Progenitor cell of endocrine pancreas (in vitro differentiated cells): ENCODE results near the gene MOB3A. TPM values are rescaled to one million over a fixed set of nuclear protein-coding genes. Genes with fewer than 3 reads are reported as not detected.

Source experiments
- DNase-seq: peaks from one replicate; pipeline ENCODE4 v3.0.0; 2021; ENCODE audit warnings: low spot score; ENCODE audit not compliant: unreplicated experiment
- H3K27ac Mint-ChIP-seq: 2 replicates; pipeline ENCODE4 v1.8.0; 2021; ENCODE audit warnings: mild to moderate bottlenecking, moderate library complexity, mixed read lengths
- H3K27me3 Mint-ChIP-seq: 2 replicates; pipeline ENCODE4 v1.8.0; 2021; ENCODE audit warnings: mixed read lengths
- H3K36me3 Mint-ChIP-seq: 2 replicates; pipeline ENCODE4 v1.8.0; 2022; ENCODE audit warnings: mixed read lengths; ENCODE audit not compliant: insufficient read depth
- H3K4me1 Mint-ChIP-seq: 2 replicates; pipeline ENCODE4 v1.8.0; 2021; ENCODE audit warnings: low read depth, mixed read lengths
- H3K4me3 Mint-ChIP-seq: 2 replicates; pipeline ENCODE4 v1.8.0; 2021; ENCODE audit warnings: low read depth, mild to moderate bottlenecking, moderate library complexity, mixed read lengths
- H3K9me3 Mint-ChIP-seq: 2 replicates; pipeline ENCODE4 v1.8.0; 2021; ENCODE audit warnings: low read depth, mixed read lengths
- CTCF ChIP-seq: fragments of 200-600 bp; sonication (generic); IDR thresholded peaks from one replicate; pipeline ENCODE4 v1.5.0; 2021; ENCODE audit warnings: antibody characterized with exemption, mild to moderate bottlenecking; ENCODE audit not compliant: unreplicated experiment
- total RNA-seq: library from RNA; stranded (reverse); gene quantifications from 2 replicates; pipeline ENCODE4 v1.2.1, GENCODE V29; 2021

The MOB3A gene
- total RNA-seq, 1 donor from 2014 or later = 38.5 TPM

- H3K27ac Mint-ChIP-seq = no peak overlapping the region
- H3K27me3 Mint-ChIP-seq = no peaks in the 10 kb centered on the region
- DNase-seq = no peak
- no peak for TF ChIP-seq CTCF
- no peak overlapping the region for H3K4me3 Mint-ChIP-seq
- no peaks in the 10 kb centered on the region for H3K36me3 Mint-ChIP-seq
- peaks cover 17% of the 10 kb centered on the region for H3K4me1 Mint-ChIP-seq
- no peaks in the 10 kb centered on the region for H3K9me3 Mint-ChIP-seq
Observed at GRCh38 chr19:2056837-2057192, 39.3 kb downstream of the MOB3A start.

DNA sequence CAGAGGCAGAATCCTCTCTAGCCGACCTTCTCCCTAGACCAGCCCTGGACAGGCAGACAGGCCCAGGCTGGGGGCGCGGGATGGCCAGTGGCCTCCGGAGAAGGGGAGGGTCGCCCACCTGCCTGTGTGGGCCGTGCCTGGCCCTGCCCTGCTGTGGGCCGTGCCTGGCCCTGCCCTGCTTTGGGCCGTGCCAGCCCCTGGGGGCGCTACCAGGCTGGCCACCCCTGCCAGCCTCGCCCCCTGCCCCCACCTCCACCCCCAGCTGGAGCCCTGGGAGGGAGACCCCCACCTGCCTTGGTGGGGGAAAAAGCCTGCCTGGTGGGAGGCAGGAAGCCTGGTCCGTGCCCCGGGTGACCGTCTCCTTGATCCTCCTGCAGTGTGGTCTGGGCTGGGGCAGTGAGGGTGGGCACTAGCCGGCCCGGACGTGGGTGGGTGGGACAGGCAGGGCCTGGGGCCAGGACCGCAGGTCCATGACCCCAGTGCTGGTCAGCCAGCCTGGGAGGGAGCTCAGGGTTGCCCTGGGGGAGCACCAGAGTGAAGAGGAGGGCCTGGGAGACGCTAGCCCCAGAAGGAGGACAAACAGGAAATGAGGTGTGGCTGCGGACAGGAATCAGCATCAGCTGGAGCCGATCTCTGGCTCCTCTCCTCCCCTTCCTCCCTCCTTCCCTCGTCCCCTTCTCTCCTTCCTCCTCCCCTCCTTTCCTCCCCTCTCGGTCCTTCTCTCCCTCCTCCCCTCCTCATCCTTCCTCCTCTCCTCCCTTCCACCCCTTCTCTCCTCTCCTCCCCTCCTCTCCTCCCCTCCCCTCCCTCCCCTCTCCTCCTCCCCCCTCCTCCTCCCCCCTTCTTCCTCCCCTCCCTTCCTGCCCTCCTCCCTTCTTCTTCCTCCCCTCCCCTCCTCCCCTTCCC lies 39.9 kb downstream of the MOB3A start:
- no peaks in the 10 kb centered on the region for H3K36me3 Mint-ChIP-seq
- no peaks in the 10 kb centered on the region for H3K27me3 Mint-ChIP-seq
- DNase-seq = no peak
- no peak overlapping the region for H3K27ac Mint-ChIP-seq
- no peaks in the 10 kb centered on the region for H3K9me3 Mint-ChIP-seq
- H3K4me1 Mint-ChIP-seq = peaks cover 17% of the 10 kb centered on the region
- TF ChIP-seq CTCF = no peak
- no peak overlapping the region for H3K4me3 Mint-ChIP-seq

- Mint-ChIP-seq H3K36me3 (no peaks in the 10 kb centered on the region), H3K4me1 (peaks cover 10% of the 10 kb centered on the region), H3K4me3 (no peak overlapping the region), H3K9me3 (no peaks in the 10 kb centered on the region), H3K27me3 (no peaks in the 10 kb centered on the region), H3K27ac (no peak overlapping the region)
- no peak for TF ChIP-seq CTCF
- no peak for DNase-seq
Observed at GRCh38 chr19:2054763-2055162, 41.4 kb downstream of the MOB3A start.

- DNase-seq = no peak
- Mint-ChIP-seq H3K4me3 (no peak overlapping the region), H3K27me3 (no peaks in the 10 kb centered on the region), H3K4me1 (peaks cover 9% of the 10 kb centered on the region), H3K27ac (peak overlapping the region; percentile 45), H3K9me3 (no peaks in the 10 kb centered on the region), H3K36me3 (no peaks in the 10 kb centered on the region)
- TF ChIP-seq CTCF = no peak
Observed at GRCh38 chr19:2053601-2054389, 42.3 kb downstream of the MOB3A start.
